HG03342 (cell line): ENCODE data around the gene ALKBH5.
A peak's percentile ranks its signal among the peaks of the same experiment; 100 is the strongest.

Experiments used
- ATAC-seq: cut with Tn5 transposase; IDR thresholded peaks from one replicate; pipeline ENCODE4 v1.9.1; 2021; ENCODE audit warnings: mild to moderate bottlenecking, moderate library complexity; ENCODE audit not compliant: unreplicated experiment

The ALKBH5 gene

GRCh38 chr17:18157354-18157985 is 26.2 kb upstream of the ALKBH5 start:
- ATAC-seq = no peak

- ATAC-seq = peak; percentile 53
Observed at GRCh38 chr17:18158022-18158600, 25.5 kb upstream of the ALKBH5 start.

- ATAC-seq = no peak
Observed at GRCh38 chr17:18159551-18160120, 24.0 kb upstream of the ALKBH5 start.

- ATAC-seq = no peak
Observed at GRCh38 chr17:18160128-18160856, 23.3 kb upstream of the ALKBH5 start.

GRCh38 chr17:18161207-18162145 is 22.2 kb upstream of the ALKBH5 start:
- ATAC-seq = peak; percentile 41

- no peak for ATAC-seq
Observed at GRCh38 chr17:18163547-18163946, 20.1 kb upstream of the ALKBH5 start.

GRCh38 chr17:18166894-18167293 is 16.7 kb upstream of the ALKBH5 start:
- no peak for ATAC-seq

- no peak for ATAC-seq
Observed at GRCh38 chr17:18167421-18167820, 16.2 kb upstream of the ALKBH5 start.

GRCh38 chr17:18172531-18173278 is 10.9 kb upstream of the ALKBH5 start:
- ATAC-seq = no peak

GRCh38 chr17:18173740-18174139 is 9.9 kb upstream of the ALKBH5 start:
- ATAC-seq = no peak

- ATAC-seq = no peak
Observed at GRCh38 chr17:18176176-18176575, 7.5 kb upstream of the ALKBH5 start.

GRCh38 chr17:18177133-18177532 is 6.5 kb upstream of the ALKBH5 start:
- no peak for ATAC-seq

GRCh38 chr17:18177722-18178121 is 5.9 kb upstream of the ALKBH5 start:
- no peak for ATAC-seq

GRCh38 chr17:18179196-18179595 is 4.4 kb upstream of the ALKBH5 start:
- no peak for ATAC-seq

- no peak for ATAC-seq
Observed at GRCh38 chr17:18179804-18180203, 3.8 kb upstream of the ALKBH5 start.

GRCh38 chr17:18181358-18181757 is 2.3 kb upstream of the ALKBH5 start:
- ATAC-seq = no peak

GRCh38 chr17:18182110-18182977 is 1.3 kb upstream of the ALKBH5 start:
- ATAC-seq = no peak

GRCh38 chr17:18182978-18183333 is 672 bp upstream of the ALKBH5 start:
- ATAC-seq = peak; percentile 30
